IPS-NIHi7 (cell line): ENCODE measurements around the gene CCL26.
A peak's percentile ranks its signal among the peaks of the same experiment; 100 is the strongest.

Source experiments
- DNase-seq: peaks from one replicate; pipeline ENCODE4 v3.0.0; 2012; ENCODE audit warnings: mixed read lengths; ENCODE audit errors: extremely low spot score

Gene CCL26, protein sequence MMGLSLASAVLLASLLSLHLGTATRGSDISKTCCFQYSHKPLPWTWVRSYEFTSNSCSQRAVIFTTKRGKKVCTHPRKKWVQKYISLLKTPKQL

DNA sequence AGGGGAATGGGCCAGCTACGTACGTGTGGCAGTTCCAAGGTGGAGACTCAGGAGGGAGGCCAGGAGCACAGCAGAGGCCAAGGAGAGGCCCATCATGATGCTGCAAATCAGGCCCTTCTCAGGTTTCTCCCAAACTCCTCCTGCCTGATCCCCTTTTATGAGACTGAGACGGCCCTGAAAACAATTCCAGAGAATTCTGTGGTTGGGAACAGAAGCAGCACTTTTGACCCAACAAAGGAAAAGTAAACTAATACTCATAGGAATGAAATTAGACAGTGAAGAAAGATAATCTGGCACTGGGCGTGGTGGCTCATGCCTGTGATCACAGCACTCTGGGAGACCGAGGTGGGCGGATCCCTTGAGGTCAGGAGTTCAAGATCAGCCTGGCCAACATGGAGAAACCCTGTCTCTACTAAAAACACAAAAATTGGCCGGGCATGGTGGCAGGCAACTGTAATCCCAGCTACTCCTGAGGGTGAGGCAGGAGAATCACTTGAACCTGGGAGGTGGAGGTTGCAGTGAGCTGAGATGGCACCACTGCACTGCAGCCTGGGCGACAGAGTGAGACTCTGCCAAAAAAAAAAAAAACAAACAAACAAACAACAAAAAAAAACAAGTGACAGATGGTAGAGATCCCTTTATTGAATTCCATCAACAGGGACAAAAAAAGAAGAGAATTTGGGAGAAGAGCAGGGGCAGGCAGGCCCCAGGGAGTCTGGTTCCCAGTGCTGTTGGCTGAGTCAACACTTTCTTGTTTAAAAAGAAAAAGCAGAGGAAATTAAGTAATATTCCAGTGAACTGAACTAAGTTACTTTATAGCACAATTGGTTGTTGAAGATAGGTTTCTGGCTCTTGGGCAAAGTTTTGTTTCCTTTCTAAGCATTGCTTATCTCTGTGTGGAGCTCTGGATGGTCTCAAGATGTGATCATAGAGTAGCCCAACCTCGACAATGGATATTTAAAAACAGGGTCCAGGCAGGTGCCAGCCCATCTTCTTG, at the start of gene CCL26:
TSS of gene CCL26 (minus strand) at position 131 of the 997 bp plus-strand sequence. CDS start at position 96, 35 bp downstream.
- no peak for DNase-seq

DNA sequence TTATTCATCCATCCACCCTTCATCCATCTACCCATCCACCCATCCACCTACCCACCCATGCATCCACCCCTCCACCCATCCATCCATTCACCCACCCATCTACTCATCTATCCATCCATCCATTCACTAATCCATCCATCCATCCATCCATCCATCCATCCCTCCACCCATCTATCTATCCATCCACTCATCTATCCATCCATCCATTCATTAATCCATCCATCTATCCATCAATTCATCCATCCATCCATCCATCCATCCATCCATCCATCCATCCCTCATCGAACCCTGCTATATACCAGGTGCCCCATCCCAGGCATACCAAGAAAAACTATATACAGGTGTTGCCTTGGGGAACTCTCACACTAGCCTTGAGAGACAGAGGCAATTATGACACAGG, 48.7 kb upstream of the CCL26 start:
- no peak for DNase-seq

DNA sequence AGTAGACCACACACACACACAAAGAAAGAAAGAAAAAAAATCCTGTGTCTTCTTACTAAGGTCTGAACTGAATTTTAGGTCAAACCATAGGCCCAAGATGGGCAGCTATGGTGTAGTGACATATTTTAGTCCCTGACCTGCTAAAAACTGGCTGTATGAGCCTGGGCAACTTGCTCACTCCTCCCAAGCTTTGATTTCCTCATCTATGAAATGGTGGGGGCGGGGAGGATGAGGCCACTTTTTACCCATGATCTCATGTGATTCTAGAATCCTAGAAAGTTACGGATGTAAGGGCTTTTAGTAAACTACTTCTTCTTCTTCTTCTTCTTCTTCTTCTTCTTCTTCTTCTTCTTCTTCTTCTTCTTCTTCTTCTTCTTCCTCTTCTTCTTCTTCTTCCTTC, 47.7 kb upstream of the CCL26 start:
- no peak for DNase-seq

DNA sequence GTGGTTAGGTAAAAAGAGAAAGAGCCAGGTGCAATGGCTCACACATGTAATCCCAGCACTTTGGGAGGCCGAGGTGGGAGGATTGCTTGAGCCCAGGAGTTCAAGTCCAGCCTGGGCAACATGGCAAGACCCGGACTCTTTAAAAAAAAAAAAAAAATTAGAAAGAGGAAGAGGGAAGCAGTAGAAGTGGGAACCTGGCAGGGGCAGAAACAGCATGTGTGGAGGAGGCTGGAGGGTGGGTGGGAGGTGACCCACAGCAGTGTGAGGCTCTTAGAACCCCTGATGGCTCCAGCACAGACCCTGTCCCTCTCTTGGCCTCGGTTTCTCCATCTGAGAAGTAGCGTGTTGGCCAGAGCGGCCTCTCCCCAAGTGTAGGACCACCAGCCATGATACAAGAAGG, 46.5 kb upstream of the CCL26 start:
- DNase-seq: no peak

DNA sequence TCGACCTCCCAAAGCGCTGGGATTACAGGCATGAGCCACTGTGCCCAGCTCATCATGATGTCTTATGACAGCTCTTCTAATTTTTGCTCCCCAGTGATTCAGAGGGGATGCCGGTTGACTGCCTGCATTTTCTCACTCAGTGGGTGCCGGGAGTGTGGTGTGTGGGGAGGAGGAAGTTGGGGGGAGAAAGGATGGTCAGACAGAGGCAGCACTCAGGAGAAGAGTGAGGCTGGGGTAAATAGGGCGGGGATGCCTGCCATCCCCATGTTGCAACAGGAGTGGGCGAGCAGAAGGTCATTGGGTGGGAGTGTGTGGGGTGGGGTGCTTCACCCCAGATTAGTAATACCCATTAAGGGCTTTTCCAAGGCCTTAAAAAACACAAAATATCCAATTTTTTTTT, 45.1 kb upstream of the CCL26 start:
- DNase-seq: no peak

DNA sequence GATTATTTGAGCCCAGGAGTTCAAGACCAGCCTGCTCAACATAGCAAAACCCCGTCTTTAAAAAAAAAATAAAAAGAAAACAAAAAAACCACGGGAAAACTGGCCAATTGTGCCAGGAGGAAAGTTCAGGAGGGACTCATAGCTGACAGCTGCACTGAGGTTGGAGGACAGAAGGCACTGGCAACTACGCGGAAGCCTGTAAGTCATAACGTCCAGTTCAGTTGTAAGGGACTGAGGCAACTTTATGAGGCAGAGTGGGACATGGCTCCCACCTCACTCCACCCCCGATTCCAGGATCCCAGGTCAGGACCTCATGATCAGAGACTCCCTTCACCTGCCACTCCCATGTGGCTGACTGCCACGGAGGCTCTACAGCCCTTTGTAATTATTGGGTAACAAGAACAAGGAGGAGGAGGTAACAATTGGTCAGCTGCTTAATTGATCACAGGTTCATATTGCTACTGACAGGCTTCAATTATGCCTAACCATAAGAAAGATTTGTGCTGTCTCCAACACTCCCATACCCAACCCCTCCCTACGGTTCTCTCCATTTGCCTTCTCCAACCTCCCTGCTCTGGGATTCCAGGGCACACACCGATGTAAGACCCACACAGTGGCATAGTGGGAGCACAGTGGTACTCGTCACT, 43.5 kb upstream of the CCL26 start:
- no peak for DNase-seq

DNA sequence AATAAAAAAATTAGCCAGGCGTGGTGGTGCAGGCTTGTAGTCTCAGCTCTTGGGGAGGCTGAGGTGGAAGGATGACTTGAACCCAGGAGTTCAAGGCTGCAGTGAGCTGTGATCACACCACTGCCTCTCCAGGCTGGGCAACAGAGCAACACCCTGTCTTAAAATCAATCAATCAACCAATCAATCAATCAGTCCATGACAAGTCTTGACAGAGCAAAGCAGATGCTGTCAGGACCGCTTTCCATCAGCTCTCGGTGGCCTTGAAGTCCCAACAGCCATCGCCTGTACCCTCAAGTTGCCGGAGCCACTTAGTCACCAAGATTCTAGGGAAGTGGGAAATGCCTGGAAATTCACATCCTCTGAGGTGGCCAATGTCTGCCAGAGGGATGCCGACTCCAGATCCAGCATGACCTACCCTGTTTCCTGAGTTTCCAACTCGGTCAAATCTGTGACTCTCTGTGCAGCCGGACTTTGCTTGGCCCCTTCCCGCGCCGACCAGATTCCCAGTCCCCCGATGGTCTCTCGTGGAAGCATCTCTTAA, 42.5 kb upstream of the CCL26 start:
- DNase-seq: peak; percentile 30

DNA sequence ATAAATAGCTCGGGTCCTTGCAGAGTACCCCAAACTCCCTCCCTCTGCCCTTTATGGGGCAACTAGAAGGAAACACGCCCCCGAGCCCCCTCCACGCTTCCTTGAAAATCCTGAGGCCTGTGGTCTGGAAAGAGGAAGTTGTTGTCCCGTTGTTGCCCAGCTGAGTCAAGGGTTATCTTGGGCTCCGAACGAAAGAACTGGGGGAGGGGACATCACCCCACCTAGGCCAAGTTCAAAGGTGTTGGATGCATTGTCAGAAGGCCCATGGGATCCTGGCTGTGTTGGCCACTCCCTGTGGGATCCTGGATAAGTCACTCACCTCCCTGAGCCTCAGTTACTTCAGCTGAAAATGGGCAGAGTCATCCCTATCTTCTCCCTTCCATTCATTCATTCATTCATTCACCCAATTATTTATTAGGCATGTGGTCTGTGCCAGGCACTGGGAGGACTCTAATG, 41.8 kb upstream of the CCL26 start, which contains the start of gene CCL24:
TSS of gene CCL24 (minus strand) at position 26 of the 456 bp plus-strand sequence. CDS start 91 bp downstream, outside the sequence.
- DNase-seq: no peak

DNA sequence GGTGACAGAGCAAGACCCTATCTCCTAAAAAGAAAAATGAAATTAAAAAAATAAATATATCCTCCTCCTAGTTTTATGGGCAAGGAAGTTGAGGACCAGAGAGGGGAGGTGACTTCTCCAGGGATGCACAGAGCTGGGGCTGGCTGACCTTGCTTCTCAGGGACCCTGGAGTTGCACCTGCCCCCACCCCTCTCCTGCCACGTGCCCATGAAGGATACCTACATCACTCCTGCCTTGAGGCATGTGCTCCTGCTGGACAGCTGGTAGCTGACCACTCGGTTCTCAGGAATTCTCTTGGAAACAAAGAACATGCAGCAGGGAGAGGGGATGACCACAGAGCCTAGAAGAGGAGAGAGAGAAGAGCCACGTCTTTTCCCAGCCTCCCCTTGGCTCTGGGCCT, 41.1 kb upstream of the CCL26 start:
- DNase-seq: no peak

DNA sequence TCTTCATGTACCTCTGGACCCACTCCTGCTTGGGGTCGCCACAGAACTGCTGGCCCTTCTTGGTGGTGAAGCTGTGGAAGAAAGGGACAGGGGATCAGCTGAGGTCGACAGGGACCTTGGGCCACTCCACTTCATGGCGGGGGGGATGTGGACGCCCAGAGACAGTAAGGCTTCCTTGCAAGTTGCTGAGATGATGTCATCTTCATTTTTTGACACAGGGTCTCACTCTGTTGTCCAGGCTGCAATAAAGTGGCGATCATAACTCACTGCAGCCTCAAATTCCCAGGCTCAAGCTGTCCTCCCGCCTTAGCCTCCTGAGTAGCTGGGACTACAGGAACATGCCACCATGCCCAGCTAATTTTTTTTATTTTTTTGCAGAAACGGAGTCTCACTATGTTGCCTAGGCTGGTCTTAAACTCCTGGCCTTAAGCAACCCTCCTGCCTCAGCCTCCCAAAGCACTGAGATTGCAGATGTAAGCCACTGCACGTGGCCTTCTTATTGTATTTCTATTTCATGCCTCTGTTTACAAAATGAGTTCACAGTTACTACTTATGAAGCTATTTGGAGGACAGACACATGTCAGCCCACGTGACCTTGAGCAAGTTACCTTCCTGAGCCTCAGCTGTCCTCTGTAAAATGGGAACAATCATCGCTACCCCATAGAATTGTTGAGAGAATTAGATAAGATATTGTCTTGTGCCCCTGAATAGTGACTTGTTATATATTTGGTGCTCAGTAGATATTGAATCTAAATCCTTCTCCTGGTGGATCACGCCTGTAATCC, 40.1 kb upstream of the CCL26 start:
- DNase-seq: no peak

DNA sequence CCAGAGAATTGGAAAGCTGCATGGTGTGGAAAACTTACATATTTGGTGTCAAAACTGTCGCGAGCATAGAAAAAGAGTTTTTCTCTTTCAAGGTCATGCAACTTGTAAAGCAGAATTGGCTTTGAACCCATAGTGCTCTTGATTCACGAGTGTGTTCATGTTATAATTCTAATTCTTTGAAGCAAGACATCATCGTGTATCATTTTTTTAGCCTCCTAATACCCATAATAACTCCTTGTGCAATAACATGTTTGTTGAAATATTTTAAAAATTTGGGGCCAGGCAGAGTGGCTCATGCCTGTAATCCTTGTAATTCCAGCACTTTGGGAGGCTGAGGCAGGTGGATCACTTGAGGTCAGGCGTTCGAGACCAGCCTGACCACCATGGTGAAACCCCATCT, 37.4 kb upstream of the CCL26 start:
- no peak for DNase-seq

DNA sequence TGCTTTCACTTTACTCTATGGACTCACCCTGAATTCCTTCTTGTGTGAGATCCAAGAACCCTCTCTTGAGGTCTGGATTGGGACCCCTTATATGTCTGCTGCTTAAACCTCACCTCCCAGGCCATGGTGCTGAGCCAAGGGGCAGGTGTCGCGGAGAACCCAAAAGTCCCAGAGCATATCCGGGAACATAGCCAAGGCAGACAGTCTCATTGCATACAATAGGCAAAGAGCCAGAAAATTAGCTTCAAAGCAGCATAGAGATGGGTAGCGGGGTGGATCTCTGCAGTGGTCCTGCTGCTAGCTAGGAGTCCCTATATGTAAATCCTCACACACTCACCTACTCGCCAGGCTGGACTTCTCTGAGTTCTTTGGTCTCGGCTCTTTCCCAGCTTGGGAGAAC, 36.1 kb upstream of the CCL26 start:
- DNase-seq: no peak

DNA sequence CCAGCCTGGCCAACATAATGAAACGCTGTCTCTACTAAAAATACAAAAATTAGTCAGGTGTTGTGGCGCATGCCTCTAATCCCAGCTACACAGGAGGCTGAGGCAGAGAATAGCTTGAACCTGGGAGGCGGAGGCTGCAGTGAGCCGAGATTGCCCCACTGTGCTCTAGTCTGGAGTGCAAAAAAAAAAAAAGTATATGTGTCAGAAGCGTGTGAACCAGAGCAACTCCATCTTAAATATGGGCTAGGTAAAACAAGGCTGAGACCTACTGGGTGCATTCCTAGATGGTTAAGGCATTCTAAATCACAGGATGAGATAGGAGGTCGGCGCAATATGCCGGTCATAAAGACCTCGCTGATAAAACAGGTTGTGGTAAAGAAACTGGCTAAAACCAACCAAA, 35.4 kb upstream of the CCL26 start:
- no peak for DNase-seq

DNA sequence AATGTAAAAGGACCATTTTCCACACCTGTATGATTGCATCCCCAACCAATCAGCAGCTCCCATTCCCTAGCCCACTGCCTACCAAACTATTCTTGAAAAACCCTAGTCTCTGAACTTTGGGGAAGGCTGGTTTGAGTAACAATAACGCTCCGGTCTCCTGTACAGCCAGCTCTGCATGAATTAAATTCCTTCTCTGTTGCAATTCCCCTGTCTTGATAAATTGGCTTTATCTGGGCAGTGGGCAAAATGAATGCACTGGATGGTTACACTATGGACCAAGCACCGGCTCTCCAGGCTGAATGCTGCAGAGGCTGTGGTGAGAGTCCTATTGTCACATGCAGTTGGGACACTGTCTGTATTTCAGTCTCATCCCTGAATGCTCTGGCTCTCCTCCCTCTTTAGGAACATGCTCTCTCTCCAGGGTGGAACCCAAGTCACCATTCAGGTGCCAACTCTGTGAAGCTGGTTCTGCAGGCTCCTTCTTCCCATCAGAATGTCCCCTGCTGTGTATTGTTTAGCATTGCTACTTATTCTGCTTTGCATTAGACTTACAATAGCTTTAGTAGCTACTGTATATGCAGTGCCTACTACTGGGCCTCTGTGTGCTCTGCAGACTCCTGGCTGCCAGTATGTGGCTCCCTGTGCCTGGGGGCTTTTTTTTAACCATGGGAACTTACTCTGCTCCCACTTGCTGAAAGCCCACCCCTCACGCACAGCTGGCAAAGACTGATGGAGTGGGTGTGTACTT, 34.7 kb upstream of the CCL26 start:
- no peak for DNase-seq

DNA sequence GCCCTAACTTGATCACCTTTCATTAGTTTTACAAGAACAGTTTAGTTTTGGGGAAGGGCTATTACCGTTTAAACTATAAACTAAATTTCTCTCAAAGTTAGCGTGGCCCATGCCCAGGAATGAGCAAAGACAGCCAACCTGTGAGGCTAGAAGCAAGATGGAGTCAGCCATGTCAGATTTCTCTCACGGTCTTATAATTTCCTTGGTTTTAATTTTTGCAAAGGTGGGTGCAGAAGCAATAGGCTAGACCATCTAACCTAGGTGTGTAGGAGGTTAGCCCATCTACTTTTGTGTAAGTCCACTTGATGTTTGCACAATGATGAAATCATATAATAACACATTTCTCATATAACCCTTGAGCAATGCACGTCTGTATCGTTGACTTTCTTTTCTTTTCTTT, 32.7 kb upstream of the CCL26 start:
- DNase-seq: no peak

DNA sequence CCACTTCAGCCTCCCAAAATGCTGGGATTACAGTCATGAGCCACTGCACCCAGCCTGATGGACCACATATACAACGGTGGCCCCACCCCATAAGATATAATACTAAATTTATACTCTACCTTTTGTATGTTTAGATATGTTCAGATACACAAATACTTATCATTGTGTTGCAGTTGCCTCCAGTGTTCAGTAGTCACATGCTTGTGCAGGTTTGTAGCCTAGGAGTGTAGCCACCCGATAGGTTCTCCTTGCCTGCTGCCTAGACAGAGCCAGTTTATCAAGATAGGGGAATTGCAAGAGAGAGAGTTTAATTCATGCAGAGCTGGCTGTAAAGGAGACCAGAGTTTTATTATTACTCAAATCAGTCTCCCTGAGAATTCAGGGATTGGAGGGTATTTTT, 32.0 kb upstream of the CCL26 start:
- no peak for DNase-seq

DNA sequence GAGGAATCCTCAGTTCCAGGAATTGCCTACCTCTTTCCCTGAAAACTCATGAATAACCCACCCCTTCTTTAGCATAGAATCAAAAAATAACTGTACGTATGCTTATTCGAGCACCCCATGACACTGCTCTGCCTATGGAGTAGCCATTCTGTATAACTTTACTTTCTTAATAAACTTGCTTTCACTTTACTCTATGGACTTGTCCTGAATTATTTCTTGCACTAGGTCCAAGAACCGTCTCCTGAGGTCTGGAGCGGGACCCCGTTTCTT, 30.5 kb upstream of the CCL26 start:
- DNase-seq: no peak

DNA sequence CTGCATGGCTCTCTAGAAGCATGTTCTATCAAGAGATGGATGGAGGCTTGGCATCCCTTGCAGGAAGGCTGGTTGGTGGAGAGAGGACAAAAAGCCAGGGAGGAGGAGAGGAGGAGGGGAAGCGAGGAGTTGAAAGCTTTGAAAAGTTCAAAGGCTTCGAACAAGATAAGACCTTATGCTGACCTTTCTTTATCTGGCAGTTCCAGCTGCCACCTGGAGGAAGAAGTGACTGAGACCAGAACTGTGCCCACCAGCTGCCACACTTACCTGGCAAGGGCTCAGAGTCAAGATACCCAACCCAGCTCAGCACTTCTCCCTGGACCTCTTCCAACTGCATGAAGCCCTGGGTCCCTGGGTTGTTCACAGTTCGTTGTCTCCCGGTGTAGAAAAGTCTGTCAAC, 26.8 kb upstream of the CCL26 start:
- DNase-seq: no peak

DNA sequence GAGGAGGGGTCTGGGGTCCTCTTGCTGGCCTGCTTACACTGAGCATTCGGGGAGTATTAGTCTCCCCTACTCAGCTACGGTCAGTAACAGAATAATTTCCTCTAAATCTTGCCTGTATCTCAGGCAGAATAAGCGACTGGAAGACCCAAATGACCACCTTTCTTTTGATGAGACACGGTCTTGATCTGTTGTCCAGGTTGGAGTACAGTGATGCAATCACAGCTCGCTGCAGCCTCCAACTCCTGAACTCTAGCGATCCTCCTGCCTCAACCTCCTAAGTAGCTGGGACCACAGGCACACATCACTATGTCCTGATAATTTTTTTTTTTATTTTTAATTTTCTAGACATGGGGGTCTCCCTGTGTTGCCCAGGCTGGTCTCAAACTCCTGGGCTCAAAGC, 24.4 kb upstream of the CCL26 start:
- no peak for DNase-seq

DNA sequence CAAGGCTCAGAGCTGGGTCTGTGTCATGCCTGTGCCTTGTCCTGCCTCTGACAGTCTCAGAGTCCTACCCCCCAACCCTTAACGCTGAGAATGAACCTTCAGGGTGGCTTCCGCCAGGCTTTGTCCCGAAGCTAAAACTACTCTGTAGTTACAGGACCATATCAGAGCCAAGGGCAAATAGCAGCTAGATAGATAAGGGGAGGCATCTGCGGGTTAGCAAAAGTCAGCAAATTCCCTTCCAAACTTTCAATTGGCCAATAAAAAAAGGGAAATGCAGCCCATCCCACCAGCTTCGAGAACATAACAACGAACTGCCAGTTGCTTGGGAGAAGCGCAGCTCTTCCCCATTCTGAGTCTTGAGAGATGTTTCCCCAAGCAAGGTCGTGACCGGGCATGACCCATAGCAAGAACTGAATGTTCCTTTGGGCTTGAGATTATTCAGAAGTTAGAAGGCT, 23.8 kb upstream of the CCL26 start:
- no peak for DNase-seq

DNA sequence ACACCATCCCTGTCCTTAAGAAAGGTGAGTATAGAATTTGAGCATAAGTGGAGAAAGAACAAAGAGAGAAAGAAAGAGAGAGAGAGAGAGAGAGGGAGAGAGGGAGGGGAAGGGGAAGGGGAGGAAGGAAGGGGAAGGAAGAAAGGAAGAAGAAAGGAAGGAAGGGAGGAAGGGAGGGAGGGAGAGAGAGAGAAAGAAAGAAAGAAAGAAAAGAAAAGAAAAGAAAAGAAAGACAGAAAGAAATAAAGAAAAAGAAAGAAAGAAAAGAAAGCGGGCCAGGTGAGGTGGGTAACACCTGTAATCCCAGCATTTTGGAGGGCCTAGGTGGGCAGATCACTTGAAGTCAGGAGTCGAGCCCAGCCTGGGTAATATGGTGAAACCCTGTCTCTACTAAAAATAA, 21.7 kb upstream of the CCL26 start:
- DNase-seq: no peak
